ENCODE measurements around the gene KLF11.

The KLF11 gene

GRCh38 chr2:10019174-10019573, 24.2 kb upstream of the KLF11 start:
- Histone ChIP-seq H3K4me3 (replicated peaks; ENCODE audit: low read depth, low read length) (no peak overlapping the region), H3K27me3 (replicated peaks; ENCODE audit: control insufficient read depth, insufficient read depth, low read length) (no peaks in the 10 kb centered on the region; the same call in 1 of the 2 replicates), H3K36me3 (ENCODE audit: control insufficient read depth, insufficient read depth, low read length) (no peaks in the 10 kb centered on the region)
- TF ChIP-seq, protein P1, sequence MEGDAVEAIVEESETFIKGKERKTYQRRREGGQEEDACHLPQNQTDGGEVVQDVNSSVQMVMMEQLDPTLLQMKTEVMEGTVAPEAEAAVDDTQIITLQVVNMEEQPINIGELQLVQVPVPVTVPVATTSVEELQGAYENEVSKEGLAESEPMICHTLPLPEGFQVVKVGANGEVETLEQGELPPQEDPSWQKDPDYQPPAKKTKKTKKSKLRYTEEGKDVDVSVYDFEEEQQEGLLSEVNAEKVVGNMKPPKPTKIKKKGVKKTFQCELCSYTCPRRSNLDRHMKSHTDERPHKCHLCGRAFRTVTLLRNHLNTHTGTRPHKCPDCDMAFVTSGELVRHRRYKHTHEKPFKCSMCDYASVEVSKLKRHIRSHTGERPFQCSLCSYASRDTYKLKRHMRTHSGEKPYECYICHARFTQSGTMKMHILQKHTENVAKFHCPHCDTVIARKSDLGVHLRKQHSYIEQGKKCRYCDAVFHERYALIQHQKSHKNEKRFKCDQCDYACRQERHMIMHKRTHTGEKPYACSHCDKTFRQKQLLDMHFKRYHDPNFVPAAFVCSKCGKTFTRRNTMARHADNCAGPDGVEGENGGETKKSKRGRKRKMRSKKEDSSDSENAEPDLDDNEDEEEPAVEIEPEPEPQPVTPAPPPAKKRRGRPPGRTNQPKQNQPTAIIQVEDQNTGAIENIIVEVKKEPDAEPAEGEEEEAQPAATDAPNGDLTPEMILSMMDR (IDR thresholded peaks at IDR 0.05; ENCODE audit: insufficient read depth, low read length, poor library complexity, severe bottlenecking): no peak
- DNase-seq (ENCODE audit: extremely low read depth, insufficient read length): no peak

DNA sequence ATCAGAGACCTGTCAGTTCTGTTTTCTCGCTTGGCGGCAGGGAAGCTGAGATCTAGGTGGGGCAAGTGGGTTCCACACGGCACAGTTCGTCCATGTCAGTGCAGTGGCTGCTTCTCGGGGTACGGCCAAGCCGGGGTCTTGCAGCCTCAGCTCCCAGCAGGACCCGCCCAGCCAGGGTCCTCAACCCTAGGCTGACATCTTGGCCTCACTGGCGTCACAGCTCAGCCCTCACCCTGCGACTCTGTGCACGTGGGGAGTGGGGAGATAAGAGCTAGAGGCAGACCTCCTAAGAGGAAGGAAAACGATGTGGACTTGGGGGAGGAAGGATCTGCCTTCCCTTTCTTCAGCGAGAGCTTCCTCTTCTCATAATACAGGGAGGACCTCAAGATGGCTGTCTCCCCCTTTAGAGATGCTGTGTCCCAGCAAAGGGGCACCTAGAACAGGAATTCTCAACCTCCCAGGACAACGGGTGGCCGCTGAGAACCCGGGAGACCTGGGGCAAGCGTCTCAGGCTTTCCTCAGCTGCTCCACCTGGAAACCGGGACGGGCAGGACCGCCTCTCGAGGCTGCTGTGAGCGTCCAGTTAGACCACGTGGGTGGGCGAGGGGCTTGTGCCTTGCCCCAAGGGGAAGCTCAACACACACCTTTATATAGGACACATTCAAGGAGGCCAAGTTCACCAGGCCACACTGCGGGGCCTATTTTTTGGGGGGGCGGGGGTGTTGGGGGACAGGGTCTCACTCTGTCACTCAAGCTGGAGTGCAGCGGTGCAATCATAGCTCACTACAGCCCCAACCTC, 23.5 kb upstream of the KLF11 start:
- Histone ChIP-seq H3K4me3 (replicated peaks; ENCODE audit: low read depth, low read length) (no peak overlapping the region), H3K36me3 (ENCODE audit: control insufficient read depth, insufficient read depth, low read length) (no peaks in the 10 kb centered on the region), H3K27me3 (replicated peaks; ENCODE audit: control insufficient read depth, insufficient read depth, low read length) (no peaks in the 10 kb centered on the region; the same call in 1 of the 2 replicates)
- DNase-seq (ENCODE audit: extremely low read depth, insufficient read length): no peak
- TF ChIP-seq, protein P1 (IDR thresholded peaks at IDR 0.05; ENCODE audit: insufficient read depth, low read length, poor library complexity, severe bottlenecking): no peak

- no peaks in the 10 kb centered on the region for H3K36me3 ChIP-seq (ENCODE audit: control insufficient read depth, insufficient read depth, low read length)
- no peaks in the 10 kb centered on the region; the same call in 1 of the 2 replicates for H3K27me3 ChIP-seq (replicated peaks; ENCODE audit: control insufficient read depth, insufficient read depth, low read length)
- no peak overlapping the region for H3K4me3 ChIP-seq (replicated peaks; ENCODE audit: low read depth, low read length)
- TF ChIP-seq, protein P1 (IDR thresholded peaks at IDR 0.05; ENCODE audit: insufficient read depth, low read length, poor library complexity, severe bottlenecking): no peak
- no peak for DNase-seq (ENCODE audit: extremely low read depth, insufficient read length)
Observed at GRCh38 chr2:10022041-10022421, 21.3 kb upstream of the KLF11 start.

- DNase-seq (ENCODE audit: extremely low read depth, insufficient read length): no peak
- TF ChIP-seq, protein P1 (IDR thresholded peaks at IDR 0.05; ENCODE audit: insufficient read depth, low read length, poor library complexity, severe bottlenecking): no peak
- Histone ChIP-seq H3K36me3 (ENCODE audit: control insufficient read depth, insufficient read depth, low read length) (no peaks in the 10 kb centered on the region), H3K27me3 (replicated peaks; ENCODE audit: control insufficient read depth, insufficient read depth, low read length) (no peaks in the 10 kb centered on the region; the same call in 1 of the 2 replicates), H3K4me3 (replicated peaks; ENCODE audit: low read depth, low read length) (no peak overlapping the region)
Observed at GRCh38 chr2:10022445-10022844, 20.9 kb upstream of the KLF11 start.

GRCh38 chr2:10022966-10023662, 20.2 kb upstream of the KLF11 start:
- Histone ChIP-seq H3K36me3 (ENCODE audit: control insufficient read depth, insufficient read depth, low read length) (no peaks in the 10 kb centered on the region), H3K27me3 (replicated peaks; ENCODE audit: control insufficient read depth, insufficient read depth, low read length) (no peaks in the 10 kb centered on the region; the same call in 1 of the 2 replicates), H3K4me3 (replicated peaks; ENCODE audit: low read depth, low read length) (no peak overlapping the region)
- TF ChIP-seq, protein P1 (IDR thresholded peaks at IDR 0.05; ENCODE audit: insufficient read depth, low read length, poor library complexity, severe bottlenecking): peak; percentile 17
- DNase-seq (ENCODE audit: extremely low read depth, insufficient read length): no peak

Data from GM06990 (cell line).